ENCODE results near the gene TMEM114.
A peak's percentile ranks its signal among the peaks of the same experiment; 100 is the strongest.
"Not testable (repeated sequence)": the region's sequence is repeated elsewhere in the genome, so short reads cannot be mapped to it uniquely, and the experiment has no call there.

Gene TMEM114

DNA sequence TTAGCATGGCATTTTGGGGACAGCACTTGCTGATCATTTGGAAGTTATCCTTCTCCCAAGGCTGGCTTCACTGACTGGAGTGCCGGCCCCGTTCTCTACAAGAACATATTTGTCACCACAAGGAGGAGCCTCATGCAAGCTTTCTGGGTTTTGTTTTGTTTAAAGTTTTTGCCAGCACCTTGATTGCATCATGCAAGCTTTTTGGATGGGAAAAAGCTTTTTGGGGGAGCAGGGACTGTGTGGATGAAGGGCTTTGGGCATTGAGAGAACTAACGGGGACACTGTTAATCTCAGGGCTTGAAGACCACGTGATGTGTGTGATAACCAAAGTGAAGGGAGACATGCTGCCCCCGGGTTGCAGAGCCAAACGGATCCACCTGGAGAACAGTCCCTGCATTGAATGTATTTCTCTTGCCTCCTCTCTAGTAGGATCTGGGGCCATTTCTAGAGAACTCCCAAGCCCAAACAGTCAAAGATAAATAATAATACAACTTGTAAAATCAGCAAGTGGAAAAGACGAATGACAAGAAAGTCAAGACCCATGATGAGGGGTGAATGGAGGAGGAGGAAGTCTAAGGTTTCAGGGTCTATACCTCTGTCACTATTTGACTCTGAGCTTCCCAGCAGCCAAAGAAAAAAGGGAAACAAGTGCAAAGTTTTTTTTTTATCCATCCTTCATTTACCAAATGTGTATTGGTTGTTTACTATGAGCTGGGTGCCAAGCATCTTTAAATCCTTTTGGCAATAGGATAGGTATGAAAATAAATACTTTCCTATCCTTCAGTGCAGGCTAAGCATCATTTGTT, 17.2 kb downstream of the TMEM114 start:
- DNase-seq (ENCODE audit: low spot score), result no peak

DNA sequence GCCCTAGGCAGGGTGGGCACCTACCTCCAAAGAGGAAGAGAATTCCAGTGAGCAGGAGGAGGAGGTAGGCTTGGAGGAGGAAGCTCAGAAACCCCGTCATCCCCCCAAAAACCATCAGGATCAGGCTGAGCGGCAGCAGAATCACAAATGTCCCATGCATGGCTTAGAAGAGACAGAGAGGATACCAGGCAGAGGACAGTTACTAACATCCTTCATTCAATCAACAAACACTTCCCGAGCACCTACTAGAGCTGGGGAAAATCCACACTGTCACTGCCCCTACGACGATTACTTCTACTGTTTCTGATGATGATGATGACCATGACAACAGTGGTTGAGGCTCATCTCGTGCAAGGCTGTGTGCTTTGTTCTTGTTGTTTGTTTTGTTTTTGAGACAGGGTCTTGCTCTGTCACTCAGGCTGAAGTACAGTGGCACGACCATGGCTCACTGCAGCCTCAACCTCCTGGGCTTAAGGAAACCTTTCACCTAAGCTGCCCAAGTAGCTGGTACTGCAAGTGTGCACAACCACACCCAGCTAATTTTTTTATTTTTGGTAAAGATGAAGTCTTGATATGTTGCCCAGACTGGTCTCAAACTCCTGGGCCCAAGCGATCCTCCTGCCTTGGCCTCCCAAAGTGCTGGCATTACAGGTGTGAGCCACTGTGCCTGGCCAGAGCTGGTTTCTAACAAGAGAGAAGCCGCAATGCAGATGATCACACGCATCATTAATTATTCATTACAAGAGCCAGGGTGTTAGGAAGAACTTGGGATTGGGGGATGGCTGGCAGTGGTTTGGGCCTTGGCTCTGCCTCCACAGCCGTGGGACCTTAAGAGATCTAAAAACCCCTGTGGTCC, 18.0 kb downstream of the TMEM114 start:
- no peak for DNase-seq (ENCODE audit: low spot score)

DNA sequence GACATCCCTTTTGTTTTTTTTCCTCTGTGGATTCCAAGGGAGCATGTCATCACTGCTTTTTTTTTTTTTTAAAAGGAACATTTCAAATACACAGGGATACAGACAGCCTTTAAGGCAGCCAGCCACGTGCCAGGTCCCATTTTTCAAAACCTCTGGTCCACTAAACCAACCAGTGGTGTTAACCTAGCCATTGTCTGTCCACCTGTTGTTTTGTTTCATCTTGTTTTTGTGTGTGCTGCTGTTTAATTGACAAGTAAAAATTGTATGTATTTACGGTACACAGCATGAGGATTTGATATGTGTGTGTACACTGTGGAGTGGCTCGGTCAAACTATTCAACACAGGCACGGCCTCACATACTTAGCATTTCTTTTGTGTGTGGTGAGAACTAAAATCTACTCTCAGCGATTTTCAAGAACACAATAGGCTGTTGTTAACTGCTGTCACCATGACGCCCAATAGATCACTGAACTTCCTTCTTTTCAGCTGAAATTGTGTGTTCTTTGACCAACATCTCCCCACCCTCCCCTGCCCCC, 19.2 kb downstream of the TMEM114 start:
- no peak for DNase-seq (ENCODE audit: low spot score)

DNA sequence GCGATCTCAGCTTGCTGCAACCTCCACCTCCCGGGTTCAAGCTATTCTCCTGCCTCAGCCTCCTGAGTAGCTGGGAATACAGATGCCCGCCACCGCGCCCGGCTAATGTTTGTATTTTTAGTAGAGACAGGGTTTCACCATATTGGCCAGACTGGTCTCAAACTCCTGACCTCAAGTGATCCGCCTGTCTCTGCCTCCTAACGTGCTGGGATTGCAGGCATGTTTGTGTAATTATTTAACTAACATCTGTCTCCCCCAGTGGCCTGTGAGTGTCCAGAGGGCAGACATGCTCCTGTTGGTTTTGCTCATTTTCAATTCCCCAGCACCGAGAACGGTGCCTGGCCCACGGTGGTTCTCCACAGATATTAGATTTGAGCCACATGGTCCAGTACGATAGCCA, 19.9 kb downstream of the TMEM114 start:
- not testable (repeated sequence) for DNase-seq (ENCODE audit: low spot score)

DNA sequence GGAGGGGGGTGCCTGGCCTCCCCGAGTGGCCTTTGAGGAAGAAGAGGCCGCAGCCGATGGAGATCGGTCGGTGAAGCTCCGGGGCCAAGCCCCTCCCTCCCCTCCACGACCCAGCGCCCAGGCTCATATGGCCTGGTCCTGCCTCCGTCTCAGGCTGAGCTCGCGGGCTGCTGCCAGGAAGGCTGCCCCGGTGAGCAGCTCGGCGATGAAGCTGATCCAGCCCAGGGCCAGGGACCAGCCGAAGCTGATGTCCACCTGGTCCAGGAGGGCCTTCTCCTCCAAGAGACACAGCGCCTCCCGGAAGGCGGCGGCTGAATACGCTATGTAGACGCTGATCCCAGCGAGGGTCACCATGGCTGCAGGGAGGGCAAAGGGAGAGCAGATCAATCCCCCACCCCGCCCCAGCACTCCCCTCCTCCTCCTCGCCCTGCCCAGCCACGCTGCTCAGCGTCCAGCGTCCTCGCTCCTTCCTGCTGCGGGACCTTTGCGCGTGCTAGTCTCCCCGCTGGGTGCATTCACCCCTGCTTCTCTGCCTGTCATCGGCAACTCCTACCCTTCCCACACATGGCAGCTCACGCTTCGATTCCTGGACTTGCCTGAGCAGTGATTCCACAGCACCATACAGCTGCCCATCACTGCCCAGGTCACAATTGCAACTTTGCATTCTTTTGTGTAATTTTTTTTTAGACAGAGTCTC, 20.5 kb downstream of the TMEM114 start:
- no peak for DNase-seq (ENCODE audit: low spot score)

DNA sequence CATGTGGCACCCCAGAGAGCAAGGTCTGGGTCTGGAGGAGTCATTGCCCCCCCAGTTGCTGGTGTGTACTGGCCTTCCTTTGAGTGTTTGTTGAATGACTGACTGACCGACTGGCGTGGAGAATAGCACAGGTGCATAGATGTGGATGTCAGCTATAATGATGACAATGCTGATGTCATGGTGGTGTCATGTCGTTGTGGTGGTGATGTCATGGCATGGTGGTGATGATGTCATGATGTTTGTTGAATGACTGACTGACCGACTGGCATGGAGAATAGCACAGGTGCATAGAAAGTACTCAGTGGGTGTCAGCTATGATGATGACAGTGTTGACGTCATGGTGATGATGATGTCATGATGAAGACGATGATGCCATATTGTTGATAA, 22.1 kb downstream of the TMEM114 start:
- no peak for DNase-seq (ENCODE audit: low spot score)

DNA sequence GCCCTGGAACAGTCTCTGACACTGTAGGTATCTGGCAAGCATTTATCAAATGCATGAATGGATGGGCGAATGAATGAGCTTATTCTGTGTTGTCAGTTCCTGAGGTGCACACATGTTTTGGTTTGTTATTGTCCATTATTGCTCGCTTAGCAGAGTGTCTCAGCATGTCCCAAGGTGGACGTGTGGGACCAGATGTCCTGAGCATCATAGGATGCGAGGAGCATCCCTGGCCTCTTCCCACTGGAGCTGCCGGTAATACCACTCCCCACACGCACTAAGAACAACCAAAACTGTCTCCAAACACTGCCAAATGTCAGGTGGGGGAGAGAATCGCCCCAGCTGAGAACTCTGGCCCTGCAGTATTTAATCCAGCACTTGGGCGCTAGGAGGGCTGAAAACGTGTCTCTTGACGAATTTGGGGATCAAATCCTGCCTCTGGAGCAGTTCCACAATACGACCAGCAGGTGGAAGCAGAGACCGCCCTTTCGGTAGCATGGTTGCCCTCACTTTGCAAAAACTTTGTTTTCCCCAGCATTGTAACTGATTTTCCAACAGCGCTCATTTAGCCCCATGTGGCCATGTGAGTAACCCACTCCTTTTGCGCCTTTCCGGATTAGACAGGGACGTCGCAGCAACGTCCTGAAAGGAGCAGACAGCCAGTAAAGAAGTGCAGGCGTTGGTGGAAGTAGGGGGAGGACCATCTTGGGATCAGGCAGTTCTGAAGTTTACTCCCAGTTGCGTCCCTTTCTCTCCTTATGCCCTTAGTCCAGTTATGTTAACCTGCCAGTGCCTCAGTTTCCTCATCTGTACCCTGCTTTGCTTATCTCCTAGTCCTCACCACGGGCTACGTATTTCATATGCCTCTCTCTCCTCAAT, 22.7 kb downstream of the TMEM114 start:
- DNase-seq (ENCODE audit: low spot score), result peak; percentile 79

DNA sequence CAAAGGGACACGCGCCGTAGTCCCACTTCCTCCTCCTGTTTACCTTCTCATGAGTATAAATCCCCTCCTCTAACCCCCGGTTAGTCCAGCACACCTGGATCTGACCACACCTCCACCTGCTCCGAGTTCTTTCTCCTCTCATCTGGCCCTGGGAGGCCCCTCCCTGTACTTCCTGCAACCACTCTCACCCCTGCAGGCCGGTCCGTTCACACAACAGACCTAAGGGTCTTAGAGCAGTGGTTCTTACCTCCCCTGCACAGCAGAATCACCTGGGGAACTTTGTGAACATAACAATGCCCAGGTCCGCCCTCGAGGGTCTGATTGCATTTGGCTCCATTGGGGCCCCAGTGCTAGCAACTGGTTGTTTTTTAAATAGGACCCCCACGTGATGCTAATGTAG, 24.8 kb downstream of the TMEM114 start:
- DNase-seq (ENCODE audit: low spot score), result no peak

DNA sequence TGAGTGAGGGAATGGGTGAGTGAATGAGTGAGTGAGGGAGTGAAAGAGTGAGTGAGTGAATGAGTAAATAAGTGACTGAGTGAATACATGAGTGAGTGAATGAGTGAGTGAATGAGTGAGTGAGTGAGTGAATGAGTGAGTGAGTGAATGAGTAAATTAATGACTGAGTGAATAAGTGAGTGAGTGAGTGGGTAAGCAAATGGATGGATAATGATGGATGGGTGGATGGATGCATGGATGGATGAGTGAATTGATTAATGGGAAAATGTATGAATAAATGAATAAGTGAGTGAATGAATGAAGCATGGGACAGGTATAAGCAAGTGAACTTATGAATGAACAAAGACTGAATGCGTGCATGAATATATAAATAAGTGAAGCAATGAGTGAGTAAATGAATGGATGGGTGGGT, 25.4 kb downstream of the TMEM114 start:
- DNase-seq (ENCODE audit: low spot score), result no peak

DNA sequence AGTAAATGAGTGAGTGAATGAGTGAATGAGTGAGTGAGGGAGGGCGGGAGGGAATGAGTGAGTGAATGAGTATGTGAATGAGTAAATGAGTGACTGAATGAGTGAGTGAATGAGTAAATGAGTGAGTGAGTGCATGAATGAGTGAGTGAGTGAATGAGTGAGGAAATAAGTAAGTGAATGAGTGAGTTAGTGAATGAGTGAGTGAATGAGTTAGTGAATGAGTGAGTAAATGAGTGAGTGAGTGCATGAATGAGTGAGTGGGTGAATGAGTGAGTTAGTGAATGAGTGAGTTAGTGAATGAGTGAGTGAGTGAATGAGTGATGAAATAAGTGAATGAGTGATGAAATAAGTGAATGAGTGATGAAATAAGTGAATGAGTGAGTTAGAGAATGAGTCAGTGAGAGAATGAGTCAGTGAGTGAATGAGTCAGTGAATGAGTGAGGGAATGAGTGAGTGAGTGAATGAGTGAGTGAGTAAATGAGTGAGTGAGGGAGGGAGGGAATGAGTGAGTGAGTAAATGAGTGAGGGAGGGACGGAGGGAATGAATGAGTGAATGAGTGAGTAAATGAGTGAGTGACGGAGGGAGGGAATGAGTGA, 26.3 kb downstream of the TMEM114 start:
- DNase-seq (ENCODE audit: low spot score), result not testable (repeated sequence)

DNA sequence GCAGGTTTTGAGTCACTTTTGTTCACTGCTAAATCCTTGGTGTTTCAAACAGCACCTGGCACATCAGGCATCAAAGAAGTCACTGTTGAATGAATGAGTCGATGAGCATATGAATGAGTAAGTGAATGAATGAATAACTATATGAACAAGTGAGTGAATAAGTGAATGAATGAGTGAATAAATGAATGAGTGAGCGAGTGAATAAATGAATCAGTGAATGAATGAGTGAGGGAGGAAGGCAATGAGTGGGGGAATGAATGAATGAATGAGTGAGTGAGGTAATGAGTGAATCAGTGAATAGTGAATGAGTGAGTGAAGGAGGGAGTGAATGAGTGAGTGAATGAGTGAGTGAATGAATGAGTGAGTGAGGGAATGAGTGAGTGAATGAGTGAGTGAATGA, 28.8 kb downstream of the TMEM114 start:
- DNase-seq (ENCODE audit: low spot score), result no peak

DNA sequence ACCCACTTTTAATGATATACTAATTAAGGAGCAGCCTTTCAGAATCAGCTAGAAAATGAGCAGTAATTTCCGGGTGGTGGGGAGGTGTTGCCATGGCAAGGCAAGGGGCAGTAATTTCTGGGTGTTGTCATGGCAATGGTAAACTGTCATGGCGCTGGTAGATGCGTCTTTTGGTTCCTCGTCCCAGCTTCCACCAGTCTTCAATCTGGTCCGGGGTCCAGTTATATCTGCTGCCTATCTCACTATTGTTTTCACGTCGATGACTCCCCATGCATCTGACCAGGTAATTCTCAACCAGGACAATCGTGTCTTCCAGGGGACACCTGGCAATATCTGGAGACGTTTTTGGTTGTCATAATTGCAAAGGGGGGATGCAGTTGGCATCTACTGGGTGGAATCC, 34.9 kb downstream of the TMEM114 start:
- DNase-seq (ENCODE audit: low spot score), result no peak

DNA sequence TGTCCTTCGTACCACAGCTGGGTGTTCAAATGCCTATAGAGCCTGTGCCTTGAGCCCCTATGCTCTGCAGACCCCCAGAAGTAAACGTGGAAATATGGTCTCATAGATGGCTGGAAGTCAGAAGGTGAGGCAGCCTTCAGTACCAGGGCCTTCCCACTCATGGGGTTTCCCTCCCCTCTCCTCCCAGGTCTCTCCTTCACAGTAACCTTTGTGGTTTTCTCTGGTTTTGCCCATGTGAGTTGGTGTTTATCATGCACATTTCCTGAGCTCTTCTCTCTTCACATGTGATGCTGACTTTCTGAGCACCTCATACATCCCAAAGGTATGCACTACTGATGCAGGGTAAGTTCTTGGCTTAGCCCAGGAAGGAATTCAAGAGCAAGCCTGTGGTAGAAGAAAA, 35.4 kb downstream of the TMEM114 start:
- no peak for DNase-seq (ENCODE audit: low spot score)

DNA sequence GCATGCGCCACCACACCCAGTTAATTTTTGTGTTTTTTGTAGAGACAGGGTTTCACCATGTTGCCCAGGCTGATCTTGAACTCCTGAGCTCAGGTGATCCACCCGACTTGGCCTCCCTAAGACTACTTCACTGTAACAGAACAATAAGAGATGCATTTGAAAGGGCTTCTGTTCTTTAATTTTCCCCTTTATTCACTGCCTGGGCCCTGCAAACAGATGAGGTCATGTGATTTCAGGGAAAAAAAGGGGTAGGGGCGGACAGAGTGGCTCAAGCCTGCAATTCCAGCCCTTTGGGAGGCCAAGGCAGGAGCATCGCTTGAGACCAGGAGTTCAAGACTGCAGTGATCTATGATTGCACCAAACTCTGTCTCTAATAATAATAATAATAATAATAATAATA, 36.3 kb downstream of the TMEM114 start:
- DNase-seq (ENCODE audit: low spot score), result no peak

DNA sequence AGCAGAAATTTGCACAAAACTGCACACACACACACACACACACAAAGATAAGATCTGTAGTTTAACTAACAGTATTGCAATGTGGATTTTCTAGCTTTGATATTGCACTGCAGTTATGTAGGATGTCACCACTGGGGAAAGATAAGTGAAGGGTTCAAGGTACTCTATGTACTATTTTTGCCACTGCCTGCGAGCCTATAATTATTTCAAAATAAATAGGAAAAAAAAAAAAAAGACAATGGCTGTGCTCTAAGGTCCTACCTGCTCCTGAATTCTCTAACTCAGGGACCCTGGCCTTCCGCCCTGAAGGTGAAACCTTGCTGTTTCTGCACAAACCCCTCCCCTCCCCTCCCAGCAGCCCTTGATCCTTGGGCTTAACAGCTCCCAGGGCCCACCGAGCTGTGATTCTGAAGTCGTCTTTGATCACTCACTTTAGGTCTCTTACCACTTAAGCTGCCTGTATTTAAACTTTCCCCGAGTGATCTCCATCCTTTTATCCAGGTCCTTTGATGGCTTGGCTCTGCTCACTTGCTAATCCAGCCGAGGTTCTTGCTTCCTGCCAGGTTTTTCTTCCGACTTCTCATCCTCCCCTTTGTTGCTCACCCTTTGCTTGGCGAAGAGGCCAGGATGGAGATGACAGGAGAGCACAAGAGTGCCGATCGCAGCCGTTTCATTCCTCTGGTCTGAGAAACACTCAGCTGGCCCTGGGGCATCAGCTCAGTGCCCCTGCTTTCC, 37.7 kb downstream of the TMEM114 start:
- no peak for DNase-seq (ENCODE audit: low spot score)

DNA sequence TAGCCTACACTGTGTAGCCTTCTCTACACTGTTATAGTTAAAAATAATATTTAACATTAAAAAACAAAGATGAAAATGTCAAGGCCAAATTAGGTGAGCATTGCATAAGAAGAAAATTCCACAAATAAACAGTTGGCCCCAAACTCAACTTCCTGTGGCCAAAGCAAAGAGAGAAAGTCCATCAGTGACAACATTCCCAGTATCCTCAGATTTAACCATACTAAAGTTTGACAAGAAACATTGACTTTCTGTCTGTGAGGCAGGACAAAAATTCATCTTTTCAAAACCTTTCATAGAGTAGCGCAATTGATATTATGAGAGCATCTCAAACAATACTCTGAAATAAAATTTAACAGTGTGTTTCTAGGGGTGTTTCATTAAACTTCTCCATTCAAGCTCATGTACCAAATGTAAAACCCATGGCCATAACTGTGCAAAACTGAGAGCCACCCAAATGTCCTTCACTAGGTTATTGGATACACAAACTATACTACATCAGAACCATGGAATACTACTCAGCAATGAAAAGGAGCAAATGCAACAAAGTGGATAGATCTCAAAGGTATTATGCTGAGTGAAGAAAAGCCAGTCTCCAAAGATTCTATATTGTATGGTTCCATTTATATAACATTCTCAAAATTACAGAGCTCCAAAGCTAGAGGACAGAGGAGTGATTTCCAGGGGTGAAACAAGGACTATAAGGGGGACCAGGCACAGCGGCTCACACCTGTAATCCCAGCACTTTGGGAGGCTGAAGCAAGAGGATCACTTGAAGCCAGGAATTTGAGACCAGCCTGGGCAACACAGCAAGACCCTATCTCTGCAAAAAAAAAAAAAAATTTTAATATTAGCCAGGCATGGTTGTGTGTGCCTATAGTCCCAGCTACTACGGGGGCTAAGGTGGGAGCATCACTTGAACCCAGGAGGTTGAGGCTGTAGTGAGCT, 38.7 kb downstream of the TMEM114 start:
- DNase-seq (ENCODE audit: low spot score), result no peak

DNA sequence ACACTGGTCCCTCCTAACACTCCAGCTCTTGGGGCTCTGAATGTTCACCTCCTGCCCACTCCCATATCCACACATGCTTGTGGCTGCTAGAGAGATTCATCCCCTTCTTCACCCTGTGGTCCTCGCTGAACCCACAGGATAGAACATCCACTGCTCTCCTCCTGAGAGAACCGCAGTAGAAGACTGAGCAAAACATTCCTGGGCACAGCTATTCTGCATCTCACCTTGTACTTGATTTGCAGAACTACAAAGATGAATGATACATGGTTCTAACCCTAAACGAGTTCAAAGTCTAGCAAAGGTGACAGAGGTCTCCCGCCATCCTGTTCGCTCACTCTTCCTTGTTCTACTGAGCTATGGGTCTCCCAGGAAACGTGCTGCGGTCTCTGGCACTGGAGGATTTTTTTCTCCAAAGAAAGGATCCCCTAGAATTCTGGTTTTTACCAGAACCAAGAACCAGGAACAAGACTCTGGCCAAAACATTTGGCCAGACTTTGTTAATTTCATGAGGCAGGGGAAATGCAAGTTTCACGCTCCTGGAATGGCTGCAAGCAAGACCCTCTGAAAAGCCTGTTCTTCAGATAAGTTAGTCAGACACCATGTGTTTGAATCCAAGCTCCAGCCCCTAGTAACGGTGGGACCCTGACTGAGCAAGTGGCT, 39.5 kb downstream of the TMEM114 start:
- DNase-seq (ENCODE audit: low spot score), result no peak

DNA sequence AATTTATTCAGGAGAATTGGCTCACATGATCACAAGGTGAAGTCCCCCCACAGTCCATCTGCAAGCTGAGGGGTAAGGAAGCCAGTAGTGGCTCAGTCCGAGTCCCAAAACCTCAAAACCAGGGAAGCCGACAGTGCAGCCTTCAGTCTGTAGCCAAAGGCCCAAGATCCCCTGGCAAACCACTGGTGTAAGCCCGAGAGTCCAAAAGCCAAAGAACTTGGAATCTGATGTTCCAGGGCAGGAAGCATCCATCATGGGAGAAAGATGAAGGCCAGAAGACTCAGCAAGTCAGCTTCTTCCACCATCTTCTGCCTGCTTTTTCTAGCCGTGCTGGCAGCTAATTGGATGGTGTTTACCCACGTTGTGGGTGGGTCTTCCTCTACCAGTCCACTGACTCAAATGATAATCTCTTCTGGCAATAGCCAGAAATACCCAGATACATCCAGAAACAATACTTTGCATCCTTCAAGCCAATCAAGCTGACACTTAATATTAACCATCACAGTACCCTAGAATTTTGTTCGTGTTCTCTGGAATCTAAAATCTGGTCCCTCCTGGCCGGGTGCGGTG, 40.4 kb downstream of the TMEM114 start:
- DNase-seq (ENCODE audit: low spot score), result no peak

Data from left forelimb (tissue), 1 donor.